CD4-positive, alpha-beta T cell treated with Interleukin-15 for 4 hours (primary cell): Measurements from ENCODE around the gene IQGAP2.
"Not testable (repeated sequence)": the region's sequence is repeated elsewhere in the genome, so short reads cannot be mapped to it uniquely, and the experiment has no call there.

ENCODE experiments used
- DNase-seq: peaks from one replicate; pipeline ENCODE4 v3.0.0-alpha.2; 2020; ENCODE audit warnings: low spot score

Gene IQGAP2

DNA sequence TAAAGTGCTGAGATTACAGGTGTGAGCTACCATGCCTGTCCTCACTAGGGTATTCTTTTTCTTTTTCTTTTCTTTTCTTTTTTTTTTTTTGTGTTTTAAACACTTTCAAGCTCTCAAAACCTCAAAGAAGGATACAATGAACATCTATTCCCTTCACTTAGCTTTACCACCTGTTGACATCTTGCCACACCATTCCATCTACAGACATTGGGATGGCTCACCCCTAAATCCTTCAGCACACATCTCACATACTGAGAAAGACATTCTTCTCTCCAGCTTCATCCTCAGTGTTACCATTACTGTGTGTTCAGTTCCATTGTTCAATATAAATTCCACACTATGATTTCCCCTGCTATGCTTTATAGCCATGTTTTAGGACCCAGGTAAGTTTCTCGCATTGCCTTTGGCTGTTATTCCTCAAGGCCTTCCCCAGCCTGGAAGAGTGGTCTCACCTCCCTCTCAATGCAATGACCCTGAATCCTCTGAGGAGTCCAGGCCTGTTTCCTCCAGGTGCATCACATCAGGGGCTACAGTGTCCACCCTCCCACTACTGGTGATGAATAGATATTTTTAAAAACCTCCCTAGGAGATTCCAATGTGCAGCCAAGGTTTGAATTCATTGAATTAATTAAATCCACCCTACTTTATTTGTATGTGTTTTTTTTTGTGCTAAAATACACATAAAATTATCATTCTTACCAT lies 16.7 kb downstream of the IQGAP2 start:
- DNase-seq = no peak

- no peak for DNase-seq
These were observed 19.1 kb downstream of the IQGAP2 start for GRCh38 chr5:76422227-76422626.

DNA sequence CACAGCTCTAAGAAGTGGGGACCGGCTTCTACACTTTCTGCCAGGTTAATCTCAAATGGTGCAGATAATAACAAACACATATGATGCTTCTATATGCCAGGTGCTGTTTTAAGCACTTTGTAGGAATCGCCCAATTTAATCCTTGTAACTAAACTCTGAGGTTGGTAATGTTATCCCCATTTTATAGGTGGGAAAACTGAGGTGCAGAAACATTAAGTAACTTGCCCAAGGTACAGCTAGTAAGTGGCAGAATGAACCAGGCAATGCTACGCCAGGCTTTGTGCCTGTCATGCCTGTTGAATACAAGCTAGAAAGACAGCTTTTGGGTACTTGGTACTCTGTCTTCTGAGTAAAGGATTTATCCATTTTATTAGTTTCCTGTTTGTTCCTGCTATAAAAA lies 19.7 kb downstream of the IQGAP2 start:
- DNase-seq = no peak

GRCh38 chr5:76425146-76425545 lies 22.1 kb downstream of the IQGAP2 start:
- no peak for DNase-seq

DNA sequence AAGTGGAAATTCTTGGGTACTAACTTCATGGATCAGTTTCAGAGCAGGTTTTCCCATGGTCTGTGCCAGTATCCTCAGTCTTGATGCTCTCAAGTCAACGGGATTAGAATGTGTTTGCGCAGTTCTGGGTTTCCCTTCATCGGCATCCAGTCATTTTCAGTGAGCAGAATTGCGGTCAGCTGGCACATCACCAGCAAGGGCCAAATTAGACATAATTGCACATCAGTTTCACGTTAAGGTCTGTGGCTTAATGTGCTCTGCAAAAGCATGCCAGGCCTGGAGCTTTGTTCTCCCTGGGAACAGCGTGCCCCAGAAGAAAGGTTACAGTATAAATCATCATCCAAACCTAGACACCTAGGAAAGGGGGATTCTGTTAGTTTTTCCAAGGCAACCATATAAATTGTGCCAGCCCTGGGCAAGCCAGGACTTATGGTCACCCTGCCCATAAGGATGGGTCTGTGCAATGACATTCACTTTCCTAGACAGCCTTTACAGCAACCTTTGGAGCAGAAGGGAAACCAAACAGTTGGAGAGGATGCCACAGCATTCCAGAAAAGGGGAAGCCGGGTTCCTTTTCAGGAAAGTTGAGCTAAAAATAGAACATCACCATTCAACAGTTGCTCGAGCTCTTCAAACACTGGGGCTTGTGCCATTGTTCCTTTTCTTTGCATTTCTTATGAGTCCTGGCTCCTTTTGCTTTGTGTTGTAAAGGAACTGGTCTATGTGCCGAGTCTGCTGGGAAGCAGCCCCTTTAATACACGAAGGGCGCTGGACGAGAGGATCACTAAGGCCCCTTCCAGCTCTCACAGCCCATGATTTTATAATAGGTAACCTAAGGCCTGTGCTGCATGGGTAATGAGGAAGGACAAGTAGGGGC lies 23.1 kb downstream of the IQGAP2 start:
- DNase-seq = no peak

- no peak for DNase-seq
These were observed 24.4 kb downstream of the IQGAP2 start for GRCh38 chr5:76427206-76428140.

- DNase-seq = not testable (repeated sequence)
These were observed 25.5 kb downstream of the IQGAP2 start for GRCh38 chr5:76428550-76428949.

DNA sequence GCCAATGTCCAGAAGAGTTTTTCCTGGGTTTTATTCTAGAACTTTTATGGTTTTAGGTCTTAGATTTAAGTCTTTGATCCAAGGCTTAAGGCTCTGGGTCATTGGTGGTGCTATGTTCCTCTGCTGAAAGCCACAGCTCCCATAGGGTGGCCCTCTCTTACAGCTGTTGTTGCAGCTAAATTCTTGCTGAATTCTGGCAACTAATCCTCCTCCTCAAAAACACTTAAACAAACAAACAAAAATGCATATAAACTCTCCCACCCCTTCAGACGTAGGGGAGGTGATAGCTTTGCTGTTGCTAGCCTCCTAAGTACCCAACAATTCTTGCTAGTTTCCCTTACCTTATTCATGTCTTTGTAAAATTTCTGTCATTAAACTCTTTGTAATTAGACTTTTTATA lies 30.2 kb downstream of the IQGAP2 start:
- DNase-seq = no peak

- DNase-seq = not testable (repeated sequence)
These were observed 34.4 kb downstream of the IQGAP2 start for GRCh38 chr5:76437507-76437906.

GRCh38 chr5:76438025-76438424 lies 34.9 kb downstream of the IQGAP2 start:
- no peak for DNase-seq

GRCh38 chr5:76439201-76439600 lies 36.1 kb downstream of the IQGAP2 start:
- DNase-seq = no peak

- no peak for DNase-seq
These were observed 36.8 kb downstream of the IQGAP2 start for GRCh38 chr5:76439929-76440328.

GRCh38 chr5:76441101-76441500 lies 38.0 kb downstream of the IQGAP2 start:
- DNase-seq = no peak

- no peak for DNase-seq
These were observed 39.0 kb downstream of the IQGAP2 start for GRCh38 chr5:76441890-76442673.

- DNase-seq = no peak
These were observed 40.1 kb downstream of the IQGAP2 start for GRCh38 chr5:76443066-76443800.

DNA sequence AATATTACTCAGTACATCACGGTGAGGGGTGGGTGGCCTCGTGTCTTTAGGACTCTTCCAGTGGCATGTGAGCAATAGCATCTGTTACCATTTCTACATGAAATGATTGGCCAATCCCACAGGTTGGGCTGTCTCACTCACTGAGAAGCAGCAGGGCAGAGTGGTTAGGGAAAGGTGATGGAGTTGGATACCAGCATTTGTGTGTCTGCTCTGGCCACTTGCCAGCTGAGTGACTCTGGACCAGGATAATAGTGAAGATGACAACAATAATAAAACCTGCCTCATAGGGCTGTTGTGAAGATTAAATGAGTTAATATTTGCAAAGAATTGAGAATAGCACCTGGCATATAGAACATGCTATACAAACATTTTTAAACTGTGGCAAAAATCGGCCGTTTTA lies 42.0 kb downstream of the IQGAP2 start:
- no peak for DNase-seq

DNA sequence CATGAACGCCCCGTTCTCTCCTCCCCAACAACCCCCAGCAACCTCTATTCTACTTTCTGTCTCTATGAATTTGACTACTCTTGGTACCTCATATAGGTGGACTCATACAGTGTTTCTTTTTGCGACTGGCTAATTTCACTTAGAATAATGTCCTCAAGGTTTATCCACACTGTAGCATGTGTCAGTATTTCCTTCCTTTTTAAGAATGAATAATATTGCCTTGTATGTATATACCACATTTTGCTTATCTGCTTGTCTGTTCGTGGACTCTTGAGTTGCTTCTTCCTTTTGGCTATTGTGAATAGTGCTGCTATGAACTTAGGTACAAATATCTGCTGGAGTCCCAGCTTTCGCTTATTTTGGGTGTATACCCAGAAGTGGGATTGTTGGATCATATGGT lies 42.7 kb downstream of the IQGAP2 start:
- no peak for DNase-seq

- no peak for DNase-seq
These were observed 43.7 kb downstream of the IQGAP2 start for GRCh38 chr5:76446776-76447175.

DNA sequence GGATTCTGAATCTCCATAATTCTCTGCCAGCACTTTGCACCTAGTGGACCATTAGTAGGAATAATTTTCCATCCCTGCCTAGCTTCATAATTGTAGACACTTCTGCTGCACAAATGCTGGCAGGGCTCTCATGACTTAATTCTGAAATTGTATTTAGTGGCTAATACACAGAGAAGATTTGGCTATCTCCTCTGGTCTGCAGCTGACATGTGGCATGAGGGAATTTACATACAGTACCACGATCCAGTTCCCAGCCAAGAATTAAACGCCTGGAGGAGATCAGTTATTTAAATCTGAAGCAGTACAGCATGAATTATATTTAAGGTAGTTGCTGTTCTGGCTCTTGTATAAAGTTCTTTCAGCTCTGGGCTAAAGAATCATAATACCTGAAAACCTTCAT lies 46.5 kb downstream of the IQGAP2 start:
- DNase-seq = no peak

GRCh38 chr5:76450054-76450453 lies 47.0 kb downstream of the IQGAP2 start:
- no peak for DNase-seq
